ENCODE results near the gene FRAS1.

Gene FRAS1

GRCh38 chr4:78331965-78332364, 274.8 kb downstream of the FRAS1 start:
- no peak overlapping the region for H3K4me3 ChIP-seq (replicated peaks; ENCODE audit: low read depth, low read length)
- no peak for DNase-seq (ENCODE audit: extremely low read depth, low read depth)
- no peak for TF ChIP-seq CTCF (IDR thresholded peaks at IDR 0.05; ENCODE audit: low read depth, low read length, missing control alignments)

- no peak overlapping the region for H3K4me3 ChIP-seq (replicated peaks; ENCODE audit: low read depth, low read length)
- no peak for DNase-seq (ENCODE audit: extremely low read depth, low read depth)
- TF ChIP-seq CTCF (IDR thresholded peaks at IDR 0.05; ENCODE audit: low read depth, low read length, missing control alignments): no peak
These were observed 275.9 kb downstream of the FRAS1 start for GRCh38 chr4:78332976-78333375.

- no peak overlapping the region for H3K4me3 ChIP-seq (replicated peaks; ENCODE audit: low read depth, low read length)
- DNase-seq (ENCODE audit: extremely low read depth, low read depth): no peak
- no peak for TF ChIP-seq CTCF (IDR thresholded peaks at IDR 0.05; ENCODE audit: low read depth, low read length, missing control alignments)
These were observed 279.2 kb downstream of the FRAS1 start for GRCh38 chr4:78336093-78336943.

GRCh38 chr4:78337244-78338020, 280.3 kb downstream of the FRAS1 start:
- DNase-seq (ENCODE audit: extremely low read depth, low read depth): peak; percentile 5
- TF ChIP-seq CTCF (IDR thresholded peaks at IDR 0.05; ENCODE audit: low read depth, low read length, missing control alignments): no peak
- H3K4me3 ChIP-seq (replicated peaks; ENCODE audit: low read depth, low read length): no peak overlapping the region

GRCh38 chr4:78342125-78342524, 285.0 kb downstream of the FRAS1 start:
- no peak overlapping the region for H3K4me3 ChIP-seq (replicated peaks; ENCODE audit: low read depth, low read length)
- DNase-seq (ENCODE audit: extremely low read depth, low read depth): no peak
- TF ChIP-seq CTCF (IDR thresholded peaks at IDR 0.05; ENCODE audit: low read depth, low read length, missing control alignments): no peak

- no peak overlapping the region for H3K4me3 ChIP-seq (replicated peaks; ENCODE audit: low read depth, low read length)
- no peak for DNase-seq (ENCODE audit: extremely low read depth, low read depth)
- TF ChIP-seq CTCF (IDR thresholded peaks at IDR 0.05; ENCODE audit: low read depth, low read length, missing control alignments): no peak
These were observed 286.6 kb downstream of the FRAS1 start for GRCh38 chr4:78343682-78344081.

Measured in HFF-Myc (cell line).